AG04450 (cell line): ENCODE data around the gene TADA2A. TPM values are rescaled to one million over a fixed set of nuclear protein-coding genes. Genes with fewer than 3 reads are reported as not detected.
"Not testable (repeated sequence)": the region's sequence is repeated elsewhere in the genome, so short reads cannot be mapped to it uniquely, and the experiment has no call there.

Experiments used
- CTCF ChIA-PET: fragments of 300-600, 350-600 bp; formaldehyde crosslinking; extraction: SDS; loops from one replicate; lab custom pipeline; 2022; ENCODE audit warnings: antibody characterized with exemption, inconsistent platforms; lab: Charles Lee
- POLR2A ChIA-PET: fragments of 350-600 bp; formaldehyde crosslinking; extraction: SDS; loops from one replicate; lab custom pipeline; 2021; ENCODE audit warnings: antibody characterized with exemption, inconsistent platforms; lab: Yijun Ruan, JAX
- DNase-seq: peaks from one replicate; pipeline ENCODE4 v3.0.0-alpha.2; 2011; ENCODE audit warnings: low read depth, low spot score
- H3K27ac ChIP-seq: one replicate; pipeline ENCODE4 v1.5.1; 2012; ENCODE audit warnings: low read depth, low read length, control low read depth
- H3K27me3 ChIP-seq: one replicate; pipeline ENCODE4 v1.6.0; 2012; ENCODE audit warnings: low read length; ENCODE audit not compliant: control insufficient read depth, insufficient read depth
- H3K4me3 ChIP-seq: 2 replicates; pipeline ENCODE4 v1.5.1; 2011; ENCODE audit warnings: mild to moderate bottlenecking, low read depth, low read length, control low read depth
- H3K9me3 ChIP-seq: 2 replicates; pipeline ENCODE4 v1.5.1; 2012; ENCODE audit warnings: low read length; ENCODE audit not compliant: control insufficient read depth, insufficient read depth
- CTCF ChIP-seq: IDR thresholded peaks from 2 replicates; pipeline ENCODE4 v1.5.1; 2011; ENCODE audit warnings: low read depth, low read length, control low read depth, inconsistent platforms
- polyA plus RNA-seq: library from polyadenylated mRNA; depleted of rRNA; stranded (reverse); fragments of >200 nt; gene quantifications from 2 replicates; pipeline ENCODE4 v1.2.3, GENCODE V29; 2011

The TADA2A gene
- polyA plus RNA-seq, 1 experiment, result 21.4 TPM

GRCh38 chr17:37506678-37507077 lies 100.0 kb downstream of the TADA2A start:
- no peaks in the 10 kb centered on the region for H3K27me3 ChIP-seq
- H3K4me3 ChIP-seq, result no peak overlapping the region
- no peak for DNase-seq
- peak; percentile 66 for TF ChIP-seq CTCF
- H3K9me3 ChIP-seq, result peaks cover 3% of the 10 kb centered on the region; the same call in 1 of the 2 replicates
- H3K27ac ChIP-seq, result no peak overlapping the region
- ChIA-PET POLR2A (interaction anchor here (0.6 kb wide), 1 partner anchor 44 kb away, joined by 5 read pairs; no protein-coding TSS in a partner anchor), CTCF (interaction anchor here (1.0 kb wide), 1 partner anchor 16 kb away, joined by 4 read pairs; no protein-coding TSS in a partner anchor)

- CTCF ChIA-PET, result interaction anchor here (1.0 kb wide), 1 partner anchor 16 kb away, joined by 4 read pairs; no protein-coding TSS in a partner anchor
Measured at GRCh38 chr17:37507111-37507510, 100.4 kb downstream of the TADA2A start.

GRCh38 chr17:37510056-37510455 lies 103.4 kb downstream of the TADA2A start:
- POLR2A ChIA-PET, result no interaction called here

More at GRCh38 chr17:37507111-37507510, 100.4 kb downstream of the TADA2A start:
- Histone ChIP-seq H3K9me3 (peaks cover 3% of the 10 kb centered on the region; the same call in 1 of the 2 replicates), H3K27me3 (no peaks in the 10 kb centered on the region), H3K4me3 (no peak overlapping the region), H3K27ac (no peak overlapping the region)
- DNase-seq, result no peak
- TF ChIP-seq CTCF, result no peak
- POLR2A ChIA-PET, result interaction anchor here (0.6 kb wide), 1 partner anchor 44 kb away, joined by 5 read pairs; no protein-coding TSS in a partner anchor

GRCh38 chr17:37511642-37512041 lies 105.0 kb downstream of the TADA2A start:
- not testable (repeated sequence) for DNase-seq

More at GRCh38 chr17:37510056-37510455, 103.4 kb downstream of the TADA2A start:
- no peak for TF ChIP-seq CTCF
- Histone ChIP-seq H3K27me3 (no peaks in the 10 kb centered on the region), H3K27ac (no peak overlapping the region), H3K4me3 (no peak overlapping the region), H3K9me3 (peaks cover 3% of the 10 kb centered on the region; the same call in 1 of the 2 replicates)
- no peak for DNase-seq
- CTCF ChIA-PET, result no interaction called here

GRCh38 chr17:37512442-37513068 lies 105.9 kb downstream of the TADA2A start:
- no peak overlapping the region for H3K4me3 ChIP-seq
- CTCF ChIA-PET, result interaction anchor here (1.1 to 1.4 kb wide), 2 partner anchors 15 to 139 kb away, joined by 3 to 4 read pairs; no protein-coding TSS in a partner anchor
- peaks cover 3% of the 10 kb centered on the region; the same call in 1 of the 2 replicates for H3K9me3 ChIP-seq
- no peak for TF ChIP-seq CTCF
- H3K27me3 ChIP-seq, result no peaks in the 10 kb centered on the region
- POLR2A ChIA-PET, result no interaction called here
- no peak for DNase-seq
- no peak overlapping the region for H3K27ac ChIP-seq

More at GRCh38 chr17:37511642-37512041, 105.0 kb downstream of the TADA2A start:
- H3K9me3 ChIP-seq, H3K27ac ChIP-seq, POLR2A ChIA-PET, H3K27me3 ChIP-seq, H3K4me3 ChIP-seq: not testable (repeated sequence)
- CTCF ChIA-PET, result interaction anchor here (0.6 to 1.1 kb wide), 2 partner anchors 138 to 908 kb away, joined by 3 to 7 read pairs; no protein-coding TSS in a partner anchor
